ENCODE data around the gene DCLK1. TPM values are rescaled to one million over a fixed set of nuclear protein-coding genes. Genes with fewer than 3 reads are reported as not detected.

Gene DCLK1
- total RNA-seq, 2 donors from 2014 or later, result 3.8 to 3.9 TPM

DNA sequence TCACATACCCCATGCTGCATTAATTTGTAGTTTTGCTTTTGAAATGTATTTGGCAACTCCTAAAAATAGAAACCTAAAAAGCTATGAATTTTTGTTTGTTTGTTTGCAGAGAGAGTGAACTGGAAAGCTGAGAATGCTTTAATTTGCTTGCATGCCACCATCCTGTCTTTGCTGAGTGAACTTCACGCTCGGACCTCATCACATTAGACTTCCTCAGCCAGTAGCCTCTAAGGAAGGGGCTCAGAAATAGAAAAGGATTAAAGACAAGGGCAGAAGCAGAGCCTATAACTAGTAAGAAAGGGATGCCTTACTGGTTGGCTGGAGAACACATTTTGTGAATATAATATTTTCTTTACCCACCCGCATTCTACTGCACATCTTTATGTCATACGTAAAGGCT, 275.1 kb downstream of the DCLK1 start:
- TF ChIP-seq POLR2A (IDR thresholded peaks at IDR 0.05), result no peak
- no peak for TF ChIP-seq POLR2AphosphoS5 (IDR thresholded peaks at IDR 0.05)
- TF ChIP-seq CTCF (IDR thresholded peaks at IDR 0.05), result no peak
- Histone ChIP-seq H3K36me3 (no peaks in the 10 kb centered on the region), H3K4me3 (no peak overlapping the region), H3K4me1 (replicated peaks) (no peaks in the 10 kb centered on the region), H3K9me3 (no peaks in the 10 kb centered on the region), H3K27me3 (replicated peaks; ENCODE audit: insufficient read depth) (no peaks in the 10 kb centered on the region), H3K27ac (no peak overlapping the region)
- intact Hi-C loops (cut with DNase I), result loop anchor here (5.0 kb wide), 2 partner anchors 81 to 96 kb away; no protein-coding TSS in a partner anchor
- no peak for DNase-seq (ENCODE audit: low spot score)
- 64% methylated on average over 4 of the region's 4 CpGs for WGBS

GRCh38 chr13:35855531-35856019, 275.6 kb downstream of the DCLK1 start:
- WGBS, result 56% methylated on average over 12 of the region's 12 CpGs
- no peak overlapping the region for H3K4me3 ChIP-seq
- no peak for TF ChIP-seq POLR2A (IDR thresholded peaks at IDR 0.05)
- no peak for TF ChIP-seq CTCF (IDR thresholded peaks at IDR 0.05)
- TF ChIP-seq POLR2AphosphoS5 (IDR thresholded peaks at IDR 0.05), result no peak
- no peaks in the 10 kb centered on the region for H3K27me3 ChIP-seq (replicated peaks; ENCODE audit: insufficient read depth)
- H3K36me3 ChIP-seq, result no peaks in the 10 kb centered on the region
- no peak overlapping the region for H3K27ac ChIP-seq
- no peak for DNase-seq (ENCODE audit: low spot score)
- no peaks in the 10 kb centered on the region for H3K9me3 ChIP-seq
- no peaks in the 10 kb centered on the region for H3K4me1 ChIP-seq (replicated peaks)
- intact Hi-C loops (cut with DNase I), result loop anchor here (5.0 kb wide), 2 partner anchors 82 to 97 kb away; no protein-coding TSS in a partner anchor

GRCh38 chr13:35854286-35854685, 276.9 kb downstream of the DCLK1 start:
- DNase-seq (ENCODE audit: low spot score), result no peak
- no peak overlapping the region for H3K27ac ChIP-seq
- TF ChIP-seq POLR2A (IDR thresholded peaks at IDR 0.05) (no peak), CTCF (IDR thresholded peaks at IDR 0.05) (no peak), POLR2AphosphoS5 (IDR thresholded peaks at IDR 0.05) (no peak)
- H3K4me3 ChIP-seq, result no peak overlapping the region
- 85% methylated on average over 8 of the region's 8 CpGs for WGBS
- no peaks in the 10 kb centered on the region for H3K9me3 ChIP-seq
- intact Hi-C loops (cut with DNase I), result no loop called here
- H3K36me3 ChIP-seq, result no peaks in the 10 kb centered on the region
- H3K4me1 ChIP-seq (replicated peaks), result no peaks in the 10 kb centered on the region
- H3K27me3 ChIP-seq (replicated peaks; ENCODE audit: insufficient read depth), result no peaks in the 10 kb centered on the region

GRCh38 chr13:35851881-35852280, 279.3 kb downstream of the DCLK1 start:
- TF ChIP-seq POLR2AphosphoS5 (IDR thresholded peaks at IDR 0.05) (no peak), CTCF (IDR thresholded peaks at IDR 0.05) (no peak), POLR2A (IDR thresholded peaks at IDR 0.05) (no peak)
- 95% methylated on average over 3 of the region's 3 CpGs for WGBS
- no peak overlapping the region for H3K4me3 ChIP-seq
- no peaks in the 10 kb centered on the region for H3K27me3 ChIP-seq (replicated peaks; ENCODE audit: insufficient read depth)
- no peak overlapping the region for H3K27ac ChIP-seq
- no peaks in the 10 kb centered on the region for H3K4me1 ChIP-seq (replicated peaks)
- no peaks in the 10 kb centered on the region for H3K36me3 ChIP-seq
- no peaks in the 10 kb centered on the region for H3K9me3 ChIP-seq
- DNase-seq (ENCODE audit: low spot score), result no peak
- intact Hi-C loops (cut with DNase I), result no loop called here

DNA sequence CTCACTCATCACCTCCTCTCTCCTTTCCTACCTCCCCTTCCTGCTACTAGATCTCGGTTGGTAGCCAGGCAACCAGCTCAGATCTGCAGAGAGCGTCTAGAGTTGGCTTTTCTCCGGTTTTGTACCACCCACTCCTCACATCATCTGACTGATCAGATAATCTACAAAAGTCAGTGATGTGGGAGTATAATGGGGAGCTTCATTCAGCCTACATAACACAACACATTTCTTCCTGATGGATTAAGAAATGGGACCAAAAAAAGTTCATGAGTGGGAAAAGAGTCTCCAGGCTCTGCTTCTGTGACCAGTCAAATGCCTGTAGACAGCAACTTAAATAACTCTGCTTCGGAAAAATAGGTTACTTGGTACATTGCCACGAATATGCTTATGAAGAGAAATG, 279.8 kb downstream of the DCLK1 start:
- 80% methylated on average over 5 of the region's 5 CpGs for WGBS
- Histone ChIP-seq H3K27me3 (replicated peaks; ENCODE audit: insufficient read depth) (no peaks in the 10 kb centered on the region), H3K36me3 (no peaks in the 10 kb centered on the region), H3K9me3 (no peaks in the 10 kb centered on the region), H3K27ac (no peak overlapping the region), H3K4me1 (replicated peaks) (no peaks in the 10 kb centered on the region), H3K4me3 (no peak overlapping the region)
- intact Hi-C loops (cut with DNase I), result no loop called here
- DNase-seq (ENCODE audit: low spot score), result no peak
- no peak for TF ChIP-seq CTCF (IDR thresholded peaks at IDR 0.05)
- TF ChIP-seq POLR2AphosphoS5 (IDR thresholded peaks at IDR 0.05), result no peak
- no peak for TF ChIP-seq POLR2A (IDR thresholded peaks at IDR 0.05)

All from prostate gland (tissue), 2 donors.